Measurements from ENCODE around the gene AFF1.

Gene AFF1

GRCh38 chr4:87117051-87117731 is 182.4 kb downstream of the AFF1 start:
- Histone ChIP-seq H3K4me1 (ENCODE audit: control insufficient read depth, insufficient read depth, low read length) (no peaks in the 10 kb centered on the region; the same call in 1 of the 2 replicates), H3K9me3 (ENCODE audit: control insufficient read depth, insufficient read depth, low read length) (no peaks in the 10 kb centered on the region), H3K27me3 (ENCODE audit: control insufficient read depth, insufficient read depth, low read length) (no peaks in the 10 kb centered on the region), H3K27ac (ENCODE audit: low read length) (no peak overlapping the region), H3K36me3 (ENCODE audit: control insufficient read depth, insufficient read depth, low read length) (peaks cover 6% of the 10 kb centered on the region), H3K4me3 (ENCODE audit: low read length) (no peak overlapping the region)
- no peak for DNase-seq (ENCODE audit: low read depth, low spot score)
- no CpG with 5 or more reads among the region's 8 CpGs for WGBS (ENCODE audit: insufficient coverage, insufficient read length)

DNA sequence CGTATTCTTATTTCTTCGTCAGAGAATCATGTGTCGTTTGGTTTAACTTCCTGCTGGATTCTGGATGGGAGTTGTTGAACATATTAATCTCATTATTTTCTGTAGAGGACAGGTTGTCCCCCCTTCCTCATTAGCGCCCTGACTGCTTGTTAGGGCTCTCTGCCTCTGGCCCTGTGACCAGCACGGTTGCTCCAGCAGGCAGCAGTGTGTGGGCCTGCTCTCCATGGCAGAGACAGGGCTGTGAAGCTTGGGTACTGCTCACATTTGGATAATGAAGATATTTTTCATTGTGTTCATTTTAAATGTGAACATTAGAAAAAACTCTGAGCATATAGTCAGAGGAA is 182.9 kb downstream of the AFF1 start:
- WGBS (ENCODE audit: insufficient coverage, insufficient read length): no CpG with 5 or more reads among the region's 5 CpGs
- H3K9me3 ChIP-seq (ENCODE audit: control insufficient read depth, insufficient read depth, low read length): no peaks in the 10 kb centered on the region
- no peaks in the 10 kb centered on the region; the same call in 1 of the 2 replicates for H3K4me1 ChIP-seq (ENCODE audit: control insufficient read depth, insufficient read depth, low read length)
- H3K4me3 ChIP-seq (ENCODE audit: low read length): no peak overlapping the region
- DNase-seq (ENCODE audit: low read depth, low spot score): no peak
- H3K27ac ChIP-seq (ENCODE audit: low read length): no peak overlapping the region
- peaks cover 6% of the 10 kb centered on the region for H3K36me3 ChIP-seq (ENCODE audit: control insufficient read depth, insufficient read depth, low read length)
- no peaks in the 10 kb centered on the region for H3K27me3 ChIP-seq (ENCODE audit: control insufficient read depth, insufficient read depth, low read length)

DNA sequence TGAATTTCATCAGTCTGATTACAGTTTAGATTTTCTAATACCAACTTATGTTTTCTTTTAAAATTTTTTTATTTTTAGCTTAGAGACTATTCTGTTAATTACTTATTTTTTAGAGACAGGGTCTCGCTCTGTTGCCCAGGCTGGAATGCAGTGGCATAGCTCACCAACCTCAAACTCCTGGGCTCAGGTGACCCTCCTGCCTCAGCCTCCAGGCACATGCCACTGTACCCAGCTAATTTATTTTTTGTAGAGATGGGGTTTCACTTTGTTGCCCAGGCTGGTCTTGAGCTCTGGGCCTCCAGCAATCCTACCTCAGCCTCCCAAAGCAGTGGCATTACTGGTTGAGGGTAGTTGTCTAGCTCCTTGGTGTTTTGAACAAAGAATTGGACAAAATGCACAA is 183.6 kb downstream of the AFF1 start:
- H3K4me3 ChIP-seq (ENCODE audit: low read length): no peak overlapping the region
- no peaks in the 10 kb centered on the region for H3K27me3 ChIP-seq (ENCODE audit: control insufficient read depth, insufficient read depth, low read length)
- H3K36me3 ChIP-seq (ENCODE audit: control insufficient read depth, insufficient read depth, low read length): peaks cover 6% of the 10 kb centered on the region
- no peaks in the 10 kb centered on the region; the same call in 1 of the 2 replicates for H3K4me1 ChIP-seq (ENCODE audit: control insufficient read depth, insufficient read depth, low read length)
- WGBS (ENCODE audit: insufficient coverage, insufficient read length): no CpG with 5 or more reads among the region's 1 CpG
- no peak for DNase-seq (ENCODE audit: low read depth, low spot score)
- H3K27ac ChIP-seq (ENCODE audit: low read length): no peak overlapping the region
- H3K9me3 ChIP-seq (ENCODE audit: control insufficient read depth, insufficient read depth, low read length): no peaks in the 10 kb centered on the region

DNA sequence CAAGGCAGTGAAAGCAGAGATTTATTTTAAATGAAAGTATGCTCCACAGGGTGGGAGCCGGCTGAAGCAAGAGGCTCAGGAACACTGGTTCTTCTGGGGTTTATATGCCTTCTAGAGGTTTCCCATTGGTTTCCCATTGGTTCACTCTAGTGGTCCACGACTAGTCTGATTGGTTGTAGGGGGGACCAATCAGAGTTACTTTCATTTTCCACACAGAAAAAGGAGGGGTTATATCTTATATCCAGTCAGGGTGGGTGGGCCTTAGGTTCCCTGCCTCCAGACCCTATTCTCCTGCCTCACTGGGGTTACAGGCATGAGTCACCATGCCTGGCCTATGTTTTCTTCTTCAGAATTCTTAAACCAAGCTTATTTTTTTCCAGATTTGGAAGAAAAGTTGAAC is 184.0 kb downstream of the AFF1 start:
- no peaks in the 10 kb centered on the region for H3K27me3 ChIP-seq (ENCODE audit: control insufficient read depth, insufficient read depth, low read length)
- no CpG with 5 or more reads among the region's 2 CpGs for WGBS (ENCODE audit: insufficient coverage, insufficient read length)
- no peak overlapping the region for H3K4me3 ChIP-seq (ENCODE audit: low read length)
- DNase-seq (ENCODE audit: low read depth, low spot score): no peak
- H3K9me3 ChIP-seq (ENCODE audit: control insufficient read depth, insufficient read depth, low read length): no peaks in the 10 kb centered on the region
- peaks cover 6% of the 10 kb centered on the region for H3K36me3 ChIP-seq (ENCODE audit: control insufficient read depth, insufficient read depth, low read length)
- no peaks in the 10 kb centered on the region; the same call in 1 of the 2 replicates for H3K4me1 ChIP-seq (ENCODE audit: control insufficient read depth, insufficient read depth, low read length)
- no peak overlapping the region for H3K27ac ChIP-seq (ENCODE audit: low read length)

GRCh38 chr4:87120010-87120409 is 185.2 kb downstream of the AFF1 start:
- Histone ChIP-seq H3K27ac (ENCODE audit: low read length) (no peak overlapping the region), H3K9me3 (ENCODE audit: control insufficient read depth, insufficient read depth, low read length) (no peaks in the 10 kb centered on the region), H3K4me1 (ENCODE audit: control insufficient read depth, insufficient read depth, low read length) (no peaks in the 10 kb centered on the region; the same call in 1 of the 2 replicates), H3K27me3 (ENCODE audit: control insufficient read depth, insufficient read depth, low read length) (no peaks in the 10 kb centered on the region), H3K36me3 (ENCODE audit: control insufficient read depth, insufficient read depth, low read length) (peaks cover 3% of the 10 kb centered on the region), H3K4me3 (ENCODE audit: low read length) (no peak overlapping the region)
- no CpG with 5 or more reads among the region's 4 CpGs for WGBS (ENCODE audit: insufficient coverage, insufficient read length)
- no peak for DNase-seq (ENCODE audit: low read depth, low spot score)

DNA sequence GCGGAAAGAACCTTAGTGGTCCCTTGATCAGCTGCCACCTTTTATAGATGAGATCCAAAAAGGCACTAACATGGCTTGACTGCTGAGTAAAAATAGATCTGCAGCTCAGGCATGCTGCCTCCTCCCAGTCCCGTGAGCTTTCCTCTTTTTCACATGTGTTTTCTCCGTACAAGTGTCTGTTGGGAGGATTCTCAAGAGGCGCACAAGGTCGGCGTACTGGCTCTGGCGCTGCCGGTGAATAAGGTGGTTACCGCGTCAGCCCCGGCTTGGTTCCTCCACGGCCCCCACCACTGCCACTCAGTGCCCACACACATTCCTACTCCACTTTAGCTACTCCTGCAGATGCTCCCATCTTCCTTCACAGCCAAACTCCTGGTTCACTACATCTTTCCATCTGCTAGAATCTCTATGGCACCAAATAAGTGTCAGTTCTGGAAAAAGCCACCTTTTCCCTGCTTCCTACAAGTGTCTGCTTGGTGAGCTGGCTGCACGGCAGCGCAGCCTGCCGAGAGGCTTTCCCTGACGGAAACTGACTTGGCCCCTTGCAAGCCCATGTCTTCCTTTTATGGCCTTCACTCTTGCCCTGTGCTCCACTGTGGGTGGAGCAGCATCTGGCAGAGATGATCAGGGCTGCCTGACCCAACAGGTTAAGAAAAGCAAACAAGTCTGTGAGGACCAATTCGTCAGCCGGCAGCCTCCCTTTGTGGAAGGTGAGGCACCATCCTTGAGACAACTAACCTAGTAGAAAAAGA is 185.8 kb downstream of the AFF1 start:
- Histone ChIP-seq H3K4me1 (ENCODE audit: control insufficient read depth, insufficient read depth, low read length) (no peaks in the 10 kb centered on the region; the same call in 1 of the 2 replicates), H3K4me3 (ENCODE audit: low read length) (no peak overlapping the region), H3K27me3 (ENCODE audit: control insufficient read depth, insufficient read depth, low read length) (no peaks in the 10 kb centered on the region), H3K27ac (ENCODE audit: low read length) (no peak overlapping the region), H3K36me3 (ENCODE audit: control insufficient read depth, insufficient read depth, low read length) (peaks cover 3% of the 10 kb centered on the region; the same call in 1 of the 2 replicates), H3K9me3 (ENCODE audit: control insufficient read depth, insufficient read depth, low read length) (no peaks in the 10 kb centered on the region)
- DNase-seq (ENCODE audit: low read depth, low spot score): no peak
- WGBS (ENCODE audit: insufficient coverage, insufficient read length): no CpG with 5 or more reads among the region's 18 CpGs

DNA sequence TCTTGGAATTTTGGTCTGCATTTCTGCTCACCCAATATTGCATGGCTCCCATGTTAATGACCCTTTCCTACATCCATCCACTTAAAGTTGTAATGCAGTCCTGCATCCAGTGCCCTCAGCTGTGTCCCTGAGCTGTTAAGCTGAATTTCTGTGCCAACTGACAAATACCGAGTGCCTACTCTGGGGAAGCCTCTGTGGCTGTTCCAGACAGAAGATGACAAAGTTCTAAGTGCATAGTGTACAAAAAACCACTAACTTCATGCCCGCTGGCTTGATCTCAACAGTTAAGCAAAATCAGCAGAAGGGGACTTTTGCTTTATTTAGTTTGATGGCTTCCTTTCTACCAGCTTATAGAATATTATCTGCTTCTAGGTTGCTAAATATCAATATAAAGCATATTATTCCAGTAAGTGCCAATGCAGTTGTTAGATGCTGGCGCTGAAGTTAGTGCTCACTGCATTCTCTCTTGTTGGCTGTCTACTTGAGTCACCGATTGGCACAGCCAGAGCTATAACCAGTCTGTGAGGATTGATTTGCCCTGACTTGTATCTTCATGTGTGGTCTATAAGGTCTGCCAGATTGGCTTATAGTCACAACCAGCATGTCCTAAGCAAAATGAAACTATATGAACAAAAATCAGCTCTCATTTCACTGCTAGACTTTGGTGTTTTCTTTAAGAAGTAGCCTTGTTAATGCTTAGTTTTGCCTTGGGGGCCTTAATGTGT is 186.7 kb downstream of the AFF1 start:
- Histone ChIP-seq H3K4me3 (ENCODE audit: low read length) (no peak overlapping the region), H3K27ac (ENCODE audit: low read length) (no peak overlapping the region), H3K27me3 (ENCODE audit: control insufficient read depth, insufficient read depth, low read length) (no peaks in the 10 kb centered on the region), H3K4me1 (ENCODE audit: control insufficient read depth, insufficient read depth, low read length) (no peaks in the 10 kb centered on the region; the same call in 1 of the 2 replicates), H3K9me3 (ENCODE audit: control insufficient read depth, insufficient read depth, low read length) (no peaks in the 10 kb centered on the region), H3K36me3 (ENCODE audit: control insufficient read depth, insufficient read depth, low read length) (peaks cover 9% of the 10 kb centered on the region; the same call in 1 of the 2 replicates)
- no peak for DNase-seq (ENCODE audit: low read depth, low spot score)
- WGBS (ENCODE audit: insufficient coverage, insufficient read length): no CpG with 5 or more reads among the region's 4 CpGs

DNA sequence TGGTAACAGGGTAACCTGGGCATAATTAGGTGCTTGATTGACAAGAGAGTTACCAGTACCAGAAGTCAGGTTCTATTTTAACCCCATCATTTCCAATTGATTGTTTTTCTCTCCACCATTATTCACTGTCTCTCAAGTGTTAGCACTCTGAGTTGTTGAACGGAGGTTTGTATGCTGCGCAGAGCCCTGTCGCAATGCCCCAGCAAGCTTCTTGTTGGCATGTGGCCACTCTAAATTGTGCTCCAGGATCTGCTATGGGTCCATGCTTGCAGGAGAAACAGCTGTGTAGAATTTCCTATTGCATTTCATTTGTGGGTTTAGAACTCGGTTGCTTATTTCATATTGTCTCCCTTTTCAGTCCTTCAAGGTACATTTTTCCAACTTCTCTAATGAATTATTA is 187.4 kb downstream of the AFF1 start:
- no CpG with 5 or more reads among the region's 4 CpGs for WGBS (ENCODE audit: insufficient coverage, insufficient read length)
- DNase-seq (ENCODE audit: low read depth, low spot score): no peak
- Histone ChIP-seq H3K36me3 (ENCODE audit: control insufficient read depth, insufficient read depth, low read length) (peaks cover 11% of the 10 kb centered on the region; the same call in 1 of the 2 replicates), H3K4me1 (ENCODE audit: control insufficient read depth, insufficient read depth, low read length) (no peaks in the 10 kb centered on the region), H3K4me3 (ENCODE audit: low read length) (no peak overlapping the region), H3K9me3 (ENCODE audit: control insufficient read depth, insufficient read depth, low read length) (no peaks in the 10 kb centered on the region), H3K27me3 (ENCODE audit: control insufficient read depth, insufficient read depth, low read length) (no peaks in the 10 kb centered on the region), H3K27ac (ENCODE audit: low read length) (no peak overlapping the region)

DNA sequence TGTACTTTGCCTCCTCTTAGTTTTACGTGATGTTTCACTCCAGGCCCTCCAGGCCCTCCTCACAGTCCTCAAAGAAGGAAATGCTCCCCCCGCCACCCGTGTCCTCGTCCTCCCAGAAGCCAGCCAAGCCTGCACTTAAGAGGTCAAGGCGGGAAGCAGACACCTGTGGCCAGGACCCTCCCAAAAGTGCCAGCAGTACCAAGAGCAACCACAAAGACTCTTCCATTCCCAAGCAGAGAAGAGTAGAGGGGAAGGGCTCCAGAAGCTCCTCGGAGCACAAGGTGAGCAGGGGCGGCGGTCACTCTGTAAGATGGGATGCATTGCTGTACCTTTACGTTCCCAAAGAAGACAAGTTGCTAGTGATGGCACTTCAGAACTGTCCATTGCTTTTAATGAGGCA is 191.2 kb downstream of the AFF1 start:
- no peak overlapping the region for H3K4me3 ChIP-seq (ENCODE audit: low read length)
- DNase-seq (ENCODE audit: low read depth, low spot score): no peak
- no CpG with 5 or more reads among the region's 9 CpGs for WGBS (ENCODE audit: insufficient coverage, insufficient read length)
- H3K27ac ChIP-seq (ENCODE audit: low read length): no peak overlapping the region
- no peaks in the 10 kb centered on the region for H3K4me1 ChIP-seq (ENCODE audit: control insufficient read depth, insufficient read depth, low read length)
- H3K27me3 ChIP-seq (ENCODE audit: control insufficient read depth, insufficient read depth, low read length): no peaks in the 10 kb centered on the region
- peaks cover 15% of the 10 kb centered on the region; the same call in 1 of the 2 replicates for H3K36me3 ChIP-seq (ENCODE audit: control insufficient read depth, insufficient read depth, low read length)
- H3K9me3 ChIP-seq (ENCODE audit: control insufficient read depth, insufficient read depth, low read length): no peaks in the 10 kb centered on the region

GRCh38 chr4:87128006-87128705 is 193.3 kb downstream of the AFF1 start:
- Histone ChIP-seq H3K4me1 (ENCODE audit: control insufficient read depth, insufficient read depth, low read length) (no peaks in the 10 kb centered on the region), H3K36me3 (ENCODE audit: control insufficient read depth, insufficient read depth, low read length) (peaks cover 18% of the 10 kb centered on the region; the same call in 1 of the 2 replicates), H3K9me3 (ENCODE audit: control insufficient read depth, insufficient read depth, low read length) (no peaks in the 10 kb centered on the region), H3K27me3 (ENCODE audit: control insufficient read depth, insufficient read depth, low read length) (no peaks in the 10 kb centered on the region), H3K4me3 (ENCODE audit: low read length) (no peak overlapping the region), H3K27ac (ENCODE audit: low read length) (no peak overlapping the region)
- no CpG with 5 or more reads among the region's 2 CpGs for WGBS (ENCODE audit: insufficient coverage, insufficient read length)
- DNase-seq (ENCODE audit: low read depth, low spot score): no peak
